GM19395 (cell line): ENCODE data around the gene SPRR1B.
"Not testable (repeated sequence)": the region's sequence is repeated elsewhere in the genome, so short reads cannot be mapped to it uniquely, and the experiment has no call there.

Source experiments
- ATAC-seq: cut with Tn5 transposase; IDR thresholded peaks from one replicate; pipeline ENCODE4 v1.9.1; 2021; ENCODE audit warnings: mild to moderate bottlenecking, moderate library complexity; ENCODE audit not compliant: unreplicated experiment

The SPRR1B gene

DNA sequence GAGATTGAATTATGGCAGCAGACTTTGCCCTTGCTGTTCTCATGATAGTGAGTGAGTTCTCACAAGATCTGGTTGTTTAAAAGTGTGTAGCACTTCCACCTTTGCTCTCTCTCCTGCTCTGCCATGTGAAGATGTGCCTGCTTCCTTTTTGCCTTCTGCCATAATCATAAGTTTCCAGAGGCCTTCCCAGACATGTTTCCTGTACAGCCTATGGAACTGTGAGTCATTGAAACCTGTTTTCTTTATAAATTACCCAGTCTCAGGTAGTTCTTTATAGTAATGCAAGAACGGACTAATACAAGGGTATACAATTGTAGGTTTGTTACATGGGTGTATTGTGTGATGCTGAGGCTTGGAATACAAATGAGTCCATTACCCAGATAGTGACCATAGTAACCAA, 4.2 kb downstream of the SPRR1B start:
- ATAC-seq = no peak

DNA sequence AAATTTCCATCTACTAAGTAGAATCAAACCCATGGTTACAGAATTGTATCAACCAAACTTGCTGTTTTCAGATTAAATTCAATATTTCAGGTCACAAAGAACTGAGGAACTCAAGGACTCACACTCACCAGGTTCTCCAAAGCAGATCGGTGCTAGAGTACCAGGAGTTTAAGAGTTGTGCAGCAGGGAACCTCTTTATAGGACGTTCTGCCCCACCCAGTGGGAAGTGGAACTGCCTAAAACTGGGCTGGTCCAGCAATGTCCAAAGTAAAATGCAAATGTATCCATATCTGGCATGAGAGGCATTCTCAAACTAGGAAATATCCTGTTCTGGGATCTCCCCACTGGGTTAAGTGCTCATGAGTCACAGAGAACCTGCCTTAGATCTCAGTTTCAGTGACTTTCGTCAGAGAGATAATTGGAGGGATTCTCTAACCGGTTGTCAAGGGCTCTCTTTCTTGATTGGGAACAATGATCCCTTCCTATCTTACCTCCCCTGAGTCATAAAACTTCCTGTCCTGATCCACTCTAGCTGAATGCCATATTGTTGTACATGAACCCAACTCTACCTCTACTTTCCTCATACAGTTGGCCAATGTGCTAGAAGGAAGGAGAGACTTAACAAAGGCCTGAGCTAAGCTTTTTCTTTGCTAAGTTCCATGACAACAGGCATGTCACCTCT, 10.1 kb downstream of the SPRR1B start, which contains the start of gene SPRR2D:
Gene SPRR2D (minus strand): TSS at position 171 of the 682 bp plus-strand sequence. CDS start 774 bp downstream, outside the sequence.
- ATAC-seq = no peak

DNA sequence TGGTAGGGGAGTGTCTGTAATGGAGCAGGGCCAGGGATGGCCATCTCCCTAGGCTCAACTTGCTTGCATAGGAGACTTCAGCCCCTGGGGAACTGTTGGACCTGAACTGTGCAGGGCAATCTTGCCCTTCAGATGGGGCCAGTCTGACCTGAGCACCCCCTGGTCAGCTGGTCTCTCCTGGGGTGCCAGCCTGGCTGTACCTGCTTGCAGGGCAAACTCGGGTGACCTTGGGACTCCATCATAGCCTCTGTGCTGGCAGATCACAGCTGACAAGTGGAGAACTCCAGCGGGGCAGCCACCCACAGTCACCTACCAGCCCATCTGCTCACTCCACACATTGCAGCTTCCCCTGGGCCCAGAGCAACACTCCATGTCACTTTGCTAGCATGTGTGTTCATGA, 18.2 kb downstream of the SPRR1B start:
- ATAC-seq = no peak

DNA sequence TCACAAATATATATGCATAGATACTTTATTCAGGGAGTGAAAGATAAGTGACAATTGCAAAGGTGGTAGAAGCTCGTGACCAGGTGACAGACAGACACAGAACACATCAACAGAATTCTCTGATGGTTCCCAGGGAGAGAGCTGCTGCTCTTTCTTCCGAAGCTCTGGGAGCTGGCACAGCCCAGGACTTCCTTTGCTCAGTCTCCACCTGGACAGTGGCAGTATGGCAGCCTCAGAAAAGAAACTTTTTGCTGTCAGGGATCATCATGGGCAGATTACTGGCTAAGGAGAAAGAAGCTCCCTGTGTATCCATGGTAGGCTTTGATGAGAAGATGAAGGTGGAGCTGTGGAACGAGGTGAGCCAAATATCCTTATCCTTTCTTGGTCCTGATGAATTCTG, 25.1 kb downstream of the SPRR1B start:
- ATAC-seq = not testable (repeated sequence)

DNA sequence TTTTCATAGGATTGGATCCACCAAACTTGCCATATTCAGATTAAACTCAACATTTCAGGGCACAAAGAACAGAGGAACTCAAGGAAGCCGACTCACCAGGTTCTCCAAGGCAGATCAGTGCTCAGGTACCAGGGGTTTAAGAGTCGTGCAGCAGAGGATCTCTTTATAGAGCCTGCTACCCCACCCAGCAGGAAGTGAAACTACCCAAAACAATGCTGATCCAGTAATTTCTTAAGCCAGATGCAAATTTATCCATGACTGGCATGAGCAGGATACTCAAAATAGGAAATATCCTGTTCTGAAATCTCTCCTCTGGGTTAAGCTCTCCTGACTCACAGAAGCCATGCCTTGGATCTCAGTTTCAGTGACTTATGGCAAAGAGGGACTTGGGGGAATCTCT, 26.4 kb downstream of the SPRR1B start, which contains the start of gene SPRR2A:
Gene SPRR2A (minus strand): TSS at position 138 of the 400 bp plus-strand sequence. CDS start 777 bp downstream, outside the sequence.
- no peak for ATAC-seq

DNA sequence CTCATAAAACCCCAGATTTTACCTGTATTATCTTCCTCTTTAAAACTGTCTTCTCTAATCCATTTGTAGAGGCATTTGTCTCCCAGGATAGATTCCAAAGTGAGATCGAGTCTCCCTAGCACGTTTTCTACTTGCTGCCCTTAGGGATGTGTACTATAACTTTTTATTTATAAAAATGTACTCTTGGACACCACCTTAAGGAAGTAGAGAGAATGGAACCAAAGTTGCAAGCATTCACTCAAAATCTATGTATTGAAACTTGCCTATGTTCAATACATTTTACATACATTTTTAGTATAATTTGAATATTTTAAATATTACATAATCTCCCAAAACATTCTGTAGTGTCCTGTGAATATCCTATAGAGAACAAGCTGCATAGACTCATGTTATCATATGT, 27.2 kb downstream of the SPRR1B start:
- no peak for ATAC-seq

DNA sequence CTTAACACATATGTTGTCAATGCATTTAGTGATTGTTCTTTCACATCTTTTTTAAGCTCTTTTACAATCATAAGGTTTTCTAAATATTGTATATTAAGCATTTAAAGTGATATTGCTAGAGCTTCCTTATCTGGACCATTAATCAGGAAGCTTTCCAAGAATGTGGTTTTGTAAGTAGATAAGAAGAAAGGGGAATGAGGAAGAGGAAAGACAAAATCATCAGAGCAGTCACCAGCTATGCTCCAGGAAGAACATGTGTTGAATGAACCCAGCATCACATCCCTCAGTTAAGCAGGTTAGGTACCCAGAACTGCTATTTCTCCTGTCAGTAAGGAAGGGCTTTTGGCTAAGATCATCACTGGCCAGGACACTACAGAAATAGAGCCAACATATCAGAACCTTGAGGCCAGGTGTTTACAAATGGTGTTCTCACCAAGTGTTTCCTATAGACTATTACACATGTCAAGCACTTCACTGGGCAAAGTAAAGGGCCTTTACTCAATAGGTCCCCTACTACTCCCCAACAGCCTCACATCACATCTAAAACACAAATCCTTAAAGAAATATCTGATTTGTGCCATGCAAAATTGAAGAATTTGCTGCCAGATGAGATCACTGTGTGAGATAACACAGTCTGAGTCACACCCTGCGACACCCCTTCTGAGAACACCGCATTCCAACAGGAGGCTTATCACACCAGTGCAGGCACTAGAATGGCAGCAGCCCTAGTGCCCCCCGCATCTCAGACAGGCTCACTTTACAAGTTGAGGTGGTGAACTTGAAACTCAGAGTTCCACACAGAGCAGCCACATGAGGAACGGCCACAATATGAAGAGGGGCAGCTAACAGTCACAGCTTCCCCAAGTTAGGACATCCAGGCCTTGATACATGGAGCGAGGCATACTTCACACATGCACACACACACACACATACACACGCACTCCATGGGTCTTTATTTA, 28.1 kb downstream of the SPRR1B start:
- ATAC-seq = no peak

DNA sequence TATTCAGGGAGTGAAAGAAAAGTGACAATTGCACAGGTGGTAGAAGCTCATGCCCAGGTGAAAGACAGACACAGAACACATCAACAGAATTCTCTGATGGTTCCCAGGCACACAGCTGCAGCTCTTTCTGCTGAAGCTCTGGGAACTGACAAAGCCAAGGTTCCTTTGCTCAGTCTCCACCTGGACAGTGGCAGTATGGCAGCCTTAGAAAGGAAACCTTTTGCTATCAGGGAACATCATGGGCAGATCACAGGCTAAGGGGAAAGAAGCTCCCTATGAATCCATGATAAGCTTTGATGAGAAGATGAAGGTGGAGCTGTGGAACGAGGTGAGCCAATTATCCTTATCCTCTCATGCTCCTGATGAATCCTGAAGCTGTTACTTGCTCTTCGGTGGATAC, 39.2 kb downstream of the SPRR1B start:
- no peak for ATAC-seq

DNA sequence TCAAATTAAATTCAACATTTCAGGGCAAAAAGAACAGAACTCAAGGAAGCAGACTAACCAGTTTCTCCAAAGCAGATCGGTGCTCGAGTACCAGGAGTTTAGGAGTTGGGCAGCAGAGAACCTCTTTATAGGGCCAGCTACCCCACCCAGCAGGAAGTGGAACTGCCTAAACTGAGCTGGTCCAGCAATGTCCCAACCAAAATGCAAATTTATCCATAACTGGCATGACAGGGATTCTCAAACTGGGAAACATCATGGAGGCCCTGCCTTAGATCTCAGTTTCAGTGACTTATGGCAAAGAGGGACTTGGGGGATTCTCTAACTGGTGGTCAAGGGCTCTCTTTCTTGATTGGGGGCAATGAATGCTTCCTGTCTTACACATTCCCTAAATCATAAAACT, 40.5 kb downstream of the SPRR1B start, which contains the start of gene SPRR2B:
Gene SPRR2B (minus strand): TSS at position 101 of the 400 bp plus-strand sequence. CDS start 772 bp downstream, outside the sequence.
- ATAC-seq = no peak

DNA sequence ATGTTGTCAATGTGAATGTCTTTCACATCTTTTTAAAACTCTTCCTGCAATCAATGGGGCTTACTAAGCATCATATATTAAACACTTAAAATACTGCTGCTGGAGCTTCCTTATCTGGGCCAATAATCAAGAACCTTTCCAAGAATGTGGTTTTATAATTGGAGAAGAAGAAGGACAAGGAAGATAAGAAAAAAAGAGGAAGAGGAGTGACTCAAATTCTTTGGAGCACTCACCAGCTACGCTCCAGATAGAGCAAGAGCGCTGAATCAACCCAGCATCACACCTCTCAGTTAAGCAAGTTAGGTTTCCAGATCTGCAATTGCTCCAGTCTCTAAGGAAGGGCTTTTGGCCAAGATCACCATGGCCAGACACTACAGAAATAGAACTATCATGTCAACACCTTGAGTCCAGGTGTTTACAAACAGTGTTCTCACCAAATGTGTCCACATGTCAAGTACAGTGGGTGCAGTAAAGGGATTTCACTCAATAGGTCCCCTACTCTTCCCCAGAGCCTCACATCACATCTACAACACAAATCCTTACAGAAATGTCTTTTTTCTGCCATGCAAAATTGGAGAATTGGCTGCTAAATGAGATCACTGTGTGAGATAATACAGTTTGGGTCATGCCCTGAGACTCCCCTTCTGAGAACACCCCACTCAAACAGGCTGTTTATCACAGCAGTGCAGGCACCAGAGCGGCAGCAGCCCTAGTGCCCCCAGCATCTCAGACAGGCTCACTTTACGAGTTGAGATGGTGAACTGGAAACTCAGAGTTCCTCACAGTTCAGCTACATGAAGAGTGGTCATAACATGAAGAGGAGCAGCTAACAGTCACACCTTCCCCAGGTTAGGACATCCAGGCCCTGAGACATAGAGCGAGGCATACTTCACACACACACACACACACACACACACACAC, 42.1 kb downstream of the SPRR1B start:
- no peak for ATAC-seq

DNA sequence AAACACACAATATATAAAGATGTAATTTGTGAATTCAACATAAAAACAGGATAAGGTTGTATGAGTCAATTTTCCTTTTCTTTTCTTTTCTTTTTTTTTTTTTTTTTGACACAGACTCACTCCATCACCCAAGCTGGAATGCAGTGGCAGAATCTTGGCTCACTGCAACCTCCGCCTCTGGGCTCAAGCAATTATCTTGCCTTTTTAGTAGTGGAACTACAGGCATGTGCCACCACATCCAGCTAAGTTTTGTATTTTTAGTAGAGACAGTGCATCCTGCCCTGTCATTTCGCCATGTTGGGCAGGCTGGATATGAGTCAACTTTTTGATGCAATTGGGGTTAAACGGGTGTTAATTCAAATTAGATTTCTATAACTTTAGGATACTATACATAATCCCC, 50.7 kb downstream of the SPRR1B start:
- no peak for ATAC-seq
